ENCODE results near the gene RGS6. TPM values are rescaled to one million over a fixed set of nuclear protein-coding genes. Genes with fewer than 3 reads are reported as not detected.

RGS6 gene
- total RNA-seq, 1 experiment from 2014 or later = not detected

GRCh38 chr14:72594099-72594901, 662.1 kb downstream of the RGS6 start:
- Mint-ChIP-seq H3K4me3 (ENCODE audit: low read depth, unreplicated experiment) (no peak overlapping the region), H3K9me3 (ENCODE audit: low read depth, unreplicated experiment) (no peaks in the 10 kb centered on the region), H3K4me1 (ENCODE audit: low read depth, unreplicated experiment) (no peaks in the 10 kb centered on the region), H3K27ac (ENCODE audit: unreplicated experiment) (no peak overlapping the region), H3K27me3 (ENCODE audit: unreplicated experiment) (peaks cover 66% of the 10 kb centered on the region), H3K36me3 (ENCODE audit: insufficient read depth, unreplicated experiment) (no peaks in the 10 kb centered on the region)
- no TSS peak for BruUV-seq (replicated peaks)
- TF ChIP-seq, protein P1, sequence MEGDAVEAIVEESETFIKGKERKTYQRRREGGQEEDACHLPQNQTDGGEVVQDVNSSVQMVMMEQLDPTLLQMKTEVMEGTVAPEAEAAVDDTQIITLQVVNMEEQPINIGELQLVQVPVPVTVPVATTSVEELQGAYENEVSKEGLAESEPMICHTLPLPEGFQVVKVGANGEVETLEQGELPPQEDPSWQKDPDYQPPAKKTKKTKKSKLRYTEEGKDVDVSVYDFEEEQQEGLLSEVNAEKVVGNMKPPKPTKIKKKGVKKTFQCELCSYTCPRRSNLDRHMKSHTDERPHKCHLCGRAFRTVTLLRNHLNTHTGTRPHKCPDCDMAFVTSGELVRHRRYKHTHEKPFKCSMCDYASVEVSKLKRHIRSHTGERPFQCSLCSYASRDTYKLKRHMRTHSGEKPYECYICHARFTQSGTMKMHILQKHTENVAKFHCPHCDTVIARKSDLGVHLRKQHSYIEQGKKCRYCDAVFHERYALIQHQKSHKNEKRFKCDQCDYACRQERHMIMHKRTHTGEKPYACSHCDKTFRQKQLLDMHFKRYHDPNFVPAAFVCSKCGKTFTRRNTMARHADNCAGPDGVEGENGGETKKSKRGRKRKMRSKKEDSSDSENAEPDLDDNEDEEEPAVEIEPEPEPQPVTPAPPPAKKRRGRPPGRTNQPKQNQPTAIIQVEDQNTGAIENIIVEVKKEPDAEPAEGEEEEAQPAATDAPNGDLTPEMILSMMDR (IDR thresholded peaks at IDR 0.05; ENCODE audit: unreplicated experiment) = no peak
- intact Hi-C loops (cut with micrococcal nuclease; ENCODE audit: unreplicated experiment) = no loop called here
- DNase-seq = no peak
- CTCF ChIA-PET = no interaction called here

DNA sequence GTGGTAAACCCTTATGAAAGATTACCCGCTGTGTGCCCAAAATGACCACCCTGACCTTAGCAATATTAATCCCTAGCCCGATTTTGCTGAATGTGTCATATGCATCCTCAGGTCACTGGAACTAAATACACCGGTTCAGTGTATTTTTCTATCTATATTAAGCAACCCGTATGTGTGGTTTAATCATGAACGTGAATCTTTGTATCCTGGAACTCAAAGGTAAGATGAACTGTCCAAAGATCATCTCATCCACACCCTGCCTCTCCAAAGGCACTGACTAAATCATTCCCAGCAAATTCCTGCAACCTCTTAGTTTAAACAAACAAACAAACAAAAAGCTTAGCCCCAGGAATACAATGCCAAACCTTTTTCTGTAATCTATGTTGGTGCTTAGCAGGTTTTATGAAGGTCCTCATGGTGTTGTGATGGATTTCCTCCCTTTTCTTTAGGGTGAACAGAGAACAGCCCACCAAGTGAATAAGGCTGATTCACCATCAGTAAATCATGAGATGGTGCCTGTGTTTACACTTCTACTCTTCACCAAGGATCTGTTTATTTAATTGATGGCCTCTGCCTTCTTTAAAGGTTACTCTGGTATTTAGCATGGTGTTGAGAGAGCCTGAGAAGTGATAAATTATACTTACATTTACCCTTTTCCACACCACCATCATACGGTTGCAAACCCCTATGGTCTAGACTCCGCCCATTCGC, 663.1 kb downstream of the RGS6 start:
- BruUV-seq (replicated peaks) = no TSS peak
- Mint-ChIP-seq H3K27me3 (ENCODE audit: unreplicated experiment) (peaks cover 65% of the 10 kb centered on the region), H3K4me1 (ENCODE audit: low read depth, unreplicated experiment) (no peaks in the 10 kb centered on the region), H3K9me3 (ENCODE audit: low read depth, unreplicated experiment) (no peaks in the 10 kb centered on the region), H3K27ac (ENCODE audit: unreplicated experiment) (no peak overlapping the region), H3K36me3 (ENCODE audit: insufficient read depth, unreplicated experiment) (no peaks in the 10 kb centered on the region), H3K4me3 (ENCODE audit: low read depth, unreplicated experiment) (no peak overlapping the region)
- intact Hi-C loops (cut with micrococcal nuclease; ENCODE audit: unreplicated experiment) = no loop called here
- TF ChIP-seq, protein P1 (IDR thresholded peaks at IDR 0.05; ENCODE audit: unreplicated experiment) = no peak
- CTCF ChIA-PET = no interaction called here
- no peak for DNase-seq

- TF ChIP-seq, protein P1 (IDR thresholded peaks at IDR 0.05; ENCODE audit: unreplicated experiment) = no peak
- H3K9me3 Mint-ChIP-seq (ENCODE audit: low read depth, unreplicated experiment) = no peaks in the 10 kb centered on the region
- peaks cover 64% of the 10 kb centered on the region for H3K27me3 Mint-ChIP-seq (ENCODE audit: unreplicated experiment)
- H3K4me3 Mint-ChIP-seq (ENCODE audit: low read depth, unreplicated experiment) = no peak overlapping the region
- BruUV-seq (replicated peaks) = no TSS peak
- no peaks in the 10 kb centered on the region for H3K36me3 Mint-ChIP-seq (ENCODE audit: insufficient read depth, unreplicated experiment)
- intact Hi-C loops (cut with micrococcal nuclease; ENCODE audit: unreplicated experiment) = no loop called here
- no peak overlapping the region for H3K27ac Mint-ChIP-seq (ENCODE audit: unreplicated experiment)
- CTCF ChIA-PET = no interaction called here
- DNase-seq = no peak
- no peaks in the 10 kb centered on the region for H3K4me1 Mint-ChIP-seq (ENCODE audit: low read depth, unreplicated experiment)
Observed at GRCh38 chr14:72597252-72598233, 665.3 kb downstream of the RGS6 start.

DNA sequence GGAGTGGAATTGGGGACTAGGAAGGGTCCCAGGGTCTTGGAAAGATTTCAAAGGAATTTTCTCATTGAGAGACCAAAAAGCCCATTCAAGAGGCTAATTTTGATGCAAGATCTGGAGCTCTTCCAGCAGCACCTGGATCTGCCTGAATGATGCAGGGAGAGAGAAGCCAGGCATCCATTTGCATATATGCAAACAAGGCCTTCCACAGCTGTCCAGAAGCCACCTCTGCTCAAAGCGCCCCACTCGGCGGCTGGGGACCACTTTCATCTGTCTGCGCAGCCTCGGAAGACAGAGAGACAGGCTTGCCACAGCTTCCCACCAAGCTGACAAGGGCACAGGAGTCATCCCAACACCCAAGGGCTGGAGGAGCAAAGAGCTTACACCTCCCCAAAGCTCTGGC, 666.1 kb downstream of the RGS6 start:
- H3K36me3 Mint-ChIP-seq (ENCODE audit: insufficient read depth, unreplicated experiment) = no peaks in the 10 kb centered on the region
- TF ChIP-seq, protein P1 (IDR thresholded peaks at IDR 0.05; ENCODE audit: unreplicated experiment) = no peak
- BruUV-seq (replicated peaks) = no TSS peak
- H3K4me3 Mint-ChIP-seq (ENCODE audit: low read depth, unreplicated experiment) = no peak overlapping the region
- intact Hi-C loops (cut with micrococcal nuclease; ENCODE audit: unreplicated experiment) = no loop called here
- H3K27me3 Mint-ChIP-seq (ENCODE audit: unreplicated experiment) = peaks cover 67% of the 10 kb centered on the region
- H3K27ac Mint-ChIP-seq (ENCODE audit: unreplicated experiment) = no peak overlapping the region
- DNase-seq = no peak
- no peaks in the 10 kb centered on the region for H3K9me3 Mint-ChIP-seq (ENCODE audit: low read depth, unreplicated experiment)
- H3K4me1 Mint-ChIP-seq (ENCODE audit: low read depth, unreplicated experiment) = no peaks in the 10 kb centered on the region
- CTCF ChIA-PET = no interaction called here
